Keratinocyte (primary cell): Measurements from ENCODE around the gene BNIP2. TPM values are rescaled to one million over a fixed set of nuclear protein-coding genes. Genes with fewer than 3 reads are reported as not detected.

ENCODE experiments used
- DNase-seq: peaks from one replicate; pipeline ENCODE4 v3.0.0-alpha.2; 2011; ENCODE audit warnings: low read depth, missing footprints, low spot score
- FAIRE-seq: peaks from 2 replicates; lab custom pipeline; 2011; peaks lifted over from hg19 to GRCh38; lab: Jason Lieb, UNC
- H2AFZ ChIP-seq: 2 replicates; pipeline ENCODE4 v1.6.0; 2012; ENCODE audit warnings: low read length, control low read depth, inconsistent platforms; ENCODE audit not compliant: control insufficient read depth
- H3K27ac ChIP-seq: 2 replicates; pipeline ENCODE4 v1.5.1; 2011; ENCODE audit warnings: low read length; ENCODE audit not compliant: control insufficient read depth, insufficient read depth
- H3K27me3 ChIP-seq: 3 replicates; pipeline ENCODE4 v1.6.0; 2011; ENCODE audit warnings: low read length; ENCODE audit not compliant: control insufficient read depth, insufficient read depth; ENCODE audit errors: extremely low read depth
- H3K36me3 ChIP-seq, 2 experiments: 2 replicates in 1 of 2; 3 replicates in 1 of 2; pipeline ENCODE4 v1.5.1; 2011; ENCODE audit warnings: low read length in 2 of 2, mild to moderate bottlenecking in 1 of 2; ENCODE audit not compliant: control insufficient read depth in 2 of 2, insufficient read depth in 2 of 2; ENCODE audit errors: extremely low read depth in 1 of 2
- H3K4me1 ChIP-seq: 3 replicates; pipeline ENCODE4 v1.5.1; 2011; ENCODE audit warnings: low read length; ENCODE audit not compliant: control insufficient read depth, insufficient read depth; ENCODE audit errors: extremely low read depth
- H3K4me2 ChIP-seq: 3 replicates; pipeline ENCODE4 v1.6.0; 2011; ENCODE audit warnings: low read depth, low read length; ENCODE audit not compliant: control insufficient read depth, insufficient read depth; ENCODE audit errors: extremely low read depth
- H3K4me3 ChIP-seq, 3 experiments: fragments of 200-600 bp in 1 of 3; sonication (generic) in 1 of 3; 2 replicates in 2 of 3; 3 replicates in 1 of 3; pipeline ENCODE4 v1.5.1; 2011 to 2016; ENCODE audit warnings: low read length in 3 of 3, mild to moderate bottlenecking in 3 of 3, control low read depth in 2 of 3, inconsistent platforms in 1 of 3, low read depth in 1 of 3, mixed read lengths in 1 of 3, mixed run types in 1 of 3, moderate library complexity in 1 of 3; ENCODE audit not compliant: control insufficient read depth in 2 of 3, insufficient read depth in 2 of 3; ENCODE audit errors: extremely low read depth in 1 of 3
- H3K79me2 ChIP-seq: 2 replicates; pipeline ENCODE4 v1.6.0; 2012; ENCODE audit warnings: low read length; ENCODE audit not compliant: control insufficient read depth, insufficient read depth
- H3K9ac ChIP-seq: 3 replicates; pipeline ENCODE4 v1.6.0; 2011; ENCODE audit warnings: low read length; ENCODE audit not compliant: control insufficient read depth, insufficient read depth; ENCODE audit errors: extremely low read depth
- H3K9me1 ChIP-seq: 3 replicates; pipeline ENCODE4 v1.6.0; 2011; ENCODE audit warnings: low read length; ENCODE audit not compliant: control insufficient read depth, insufficient read depth; ENCODE audit errors: extremely low read depth
- H3K9me3 ChIP-seq: 2 replicates; pipeline ENCODE4 v1.5.1; 2012; ENCODE audit warnings: low read depth, low read length; ENCODE audit not compliant: control insufficient read depth
- H4K20me1 ChIP-seq: 3 replicates; pipeline ENCODE4 v1.6.0; 2011; ENCODE audit warnings: low read length; ENCODE audit not compliant: control insufficient read depth, insufficient read depth; ENCODE audit errors: extremely low read depth
- EZH2 ChIP-seq: IDR thresholded peaks from one replicate; pipeline ENCODE4 v1.6.1; 2012; ENCODE audit warnings: inconsistent platforms, mild to moderate bottlenecking, low read length, moderate library complexity
- dilution Hi-C: fragments of 300-500 bp; cut with MboI; formaldehyde crosslinking; loops from one replicate; pipeline ENCODE4 v1.7.0; 2020; ENCODE audit warnings: low sequenced_read_pairs; ENCODE audit not compliant: extremely low pct_ligation_motif_present
- polyA plus RNA-seq, 5 experiments: library from polyadenylated mRNA; depleted of rRNA in 3 of 5; stranded (reverse) in 3 of 5; stranded (forward) in 1 of 5; unstranded in 1 of 5; fragments of >200 nt; gene quantifications; 1 replicate in 1 of 5; 2 replicates in 3 of 5; 3 replicates in 1 of 5; pipeline versions ENCODE4 v1.2.1 to v1.2.3, GENCODE V29; 2011 to 2012; ENCODE audit warnings: missing spikeins in 2 of 5, low read depth in 1 of 5, low replicate concordance in 1 of 5
- TF ChIP-seq, protein P1 (sequence below), 3 experiments: IDR thresholded peaks in 1 of 3; conservative IDR thresholded peaks in 1 of 3; optimal IDR thresholded peaks in 1 of 3; 2 replicates in 2 of 3; 3 replicates in 1 of 3; pipeline versions ENCODE3 to v1.5.1; 2011; ENCODE audit warnings: low read length in 3 of 3, mild to moderate bottlenecking in 3 of 3, moderate library complexity in 2 of 3, control low read depth in 1 of 3, inconsistent platforms in 1 of 3; ENCODE audit not compliant: insufficient read depth in 2 of 3; ENCODE audit errors: extremely low read depth in 1 of 3

The BNIP2 gene
- polyA plus RNA-seq, 1 donor (not counting 4 experiments of a cell fraction or from before 2014, with no cell fraction given): 57.4 TPM

- Histone ChIP-seq H3K27ac (no peak overlapping the region), H3K9ac (no peak overlapping the region), H3K36me3 (peaks cover 16 to 24% of the 10 kb centered on the region in 2 experiments), H3K4me3 (no peak overlapping the region), H3K9me1 (no peaks in the 10 kb centered on the region), H3K4me2 (no peak overlapping the region), H2AFZ (no peak overlapping the region), H3K27me3 (no peaks in the 10 kb centered on the region), H3K79me2 (no peaks in the 10 kb centered on the region), H3K9me3 (no peaks in the 10 kb centered on the region), H3K4me1 (no peaks in the 10 kb centered on the region), H4K20me1 (no peaks in the 10 kb centered on the region)
- DNase-seq (no peak), FAIRE-seq (no peak)
- dilution Hi-C loops: no loop called here
- TF ChIP-seq EZH2: no peak
- TF ChIP-seq, protein P1, sequence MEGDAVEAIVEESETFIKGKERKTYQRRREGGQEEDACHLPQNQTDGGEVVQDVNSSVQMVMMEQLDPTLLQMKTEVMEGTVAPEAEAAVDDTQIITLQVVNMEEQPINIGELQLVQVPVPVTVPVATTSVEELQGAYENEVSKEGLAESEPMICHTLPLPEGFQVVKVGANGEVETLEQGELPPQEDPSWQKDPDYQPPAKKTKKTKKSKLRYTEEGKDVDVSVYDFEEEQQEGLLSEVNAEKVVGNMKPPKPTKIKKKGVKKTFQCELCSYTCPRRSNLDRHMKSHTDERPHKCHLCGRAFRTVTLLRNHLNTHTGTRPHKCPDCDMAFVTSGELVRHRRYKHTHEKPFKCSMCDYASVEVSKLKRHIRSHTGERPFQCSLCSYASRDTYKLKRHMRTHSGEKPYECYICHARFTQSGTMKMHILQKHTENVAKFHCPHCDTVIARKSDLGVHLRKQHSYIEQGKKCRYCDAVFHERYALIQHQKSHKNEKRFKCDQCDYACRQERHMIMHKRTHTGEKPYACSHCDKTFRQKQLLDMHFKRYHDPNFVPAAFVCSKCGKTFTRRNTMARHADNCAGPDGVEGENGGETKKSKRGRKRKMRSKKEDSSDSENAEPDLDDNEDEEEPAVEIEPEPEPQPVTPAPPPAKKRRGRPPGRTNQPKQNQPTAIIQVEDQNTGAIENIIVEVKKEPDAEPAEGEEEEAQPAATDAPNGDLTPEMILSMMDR (optimal IDR thresholded peaks at IDR 0.05 in 1 of 3, IDR thresholded peaks at IDR 0.05 in 1 of 3, conservative IDR thresholded peaks at IDR 0.05 in 1 of 3; ENCODE audit: extremely low read depth in 1 of 3, insufficient read depth in 2 of 3, low read length in 3 of 3): no peak
Observed at GRCh38 chr15:59674361-59674877, 14.7 kb downstream of the BNIP2 start.

DNA sequence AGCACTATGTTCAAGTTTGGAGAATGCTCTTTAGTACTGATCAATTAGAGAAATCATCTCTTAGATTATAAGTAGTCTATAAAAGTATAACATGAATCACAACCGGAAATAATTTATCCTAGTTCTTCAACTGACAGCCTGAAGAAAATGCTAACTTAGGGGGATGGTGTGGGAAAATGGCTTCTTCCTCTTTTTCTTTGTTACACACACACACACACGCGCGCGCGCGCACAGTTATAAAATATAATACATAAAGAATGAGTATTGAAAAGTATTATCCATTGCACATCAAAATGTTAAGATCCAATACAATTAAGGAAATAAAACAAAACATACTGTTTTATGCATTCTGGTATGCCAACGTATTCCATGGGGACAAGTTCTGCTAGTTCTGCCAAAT is 20.6 kb downstream of the BNIP2 start:
- Histone ChIP-seq H2AFZ (no peak overlapping the region), H3K36me3 (peaks cover 14 to 16% of the 10 kb centered on the region in 2 experiments), H3K4me3 (no peak overlapping the region), H3K4me2 (no peak overlapping the region), H3K9ac (no peak overlapping the region), H3K27ac (no peak overlapping the region), H3K27me3 (no peaks in the 10 kb centered on the region), H3K79me2 (no peaks in the 10 kb centered on the region), H3K9me1 (no peaks in the 10 kb centered on the region), H4K20me1 (no peaks in the 10 kb centered on the region), H3K4me1 (no peaks in the 10 kb centered on the region), H3K9me3 (no peaks in the 10 kb centered on the region)
- dilution Hi-C loops: no loop called here
- DNase-seq: no peak
- no peak for TF ChIP-seq EZH2
- TF ChIP-seq, protein P1 (optimal IDR thresholded peaks at IDR 0.05 in 1 of 3, IDR thresholded peaks at IDR 0.05 in 1 of 3, conservative IDR thresholded peaks at IDR 0.05 in 1 of 3; ENCODE audit: extremely low read depth in 1 of 3, insufficient read depth in 2 of 3, low read length in 3 of 3): no peak
- FAIRE-seq: no peak
